Left renal cortex interstitium (tissue), 4 donors: ENCODE results near the gene EHBP1L1. TPM values are rescaled to one million over a fixed set of nuclear protein-coding genes. Genes with fewer than 3 reads are reported as not detected.

ENCODE experiments used
- DNase-seq, 4 donors: peaks; one replicate each; pipeline ENCODE4 v3.0.0-alpha.2; 2013; ENCODE audit warnings: low read depth in 4 of 4, low spot score in 2 of 4, missing footprints in 1 of 4
- polyA plus RNA-seq, 4 donors: library from polyadenylated mRNA; unstranded; fragments of 120-200 nt; gene quantifications; one replicate each; pipeline ENCODE4 v1.2.1, GENCODE V29; 2013; ENCODE audit not compliant: insufficient read length in 4 of 4

EHBP1L1 gene
- polyA plus RNA-seq, 4 donors: 9.4 to 23.3 (median 16.2) TPM

GRCh38 chr11:65576232-65576866 is 496 bp downstream of the EHBP1L1 start:
- DNase-seq: no peak

- no peak for DNase-seq
Measured at GRCh38 chr11:65576867-65577755, 1.3 kb downstream of the EHBP1L1 start.

GRCh38 chr11:65577756-65578109 is 1.9 kb downstream of the EHBP1L1 start:
- DNase-seq: no peak

- no peak for DNase-seq
Measured at GRCh38 chr11:65578134-65578533, 2.3 kb downstream of the EHBP1L1 start.

GRCh38 chr11:65578667-65579066 is 2.8 kb downstream of the EHBP1L1 start:
- no peak for DNase-seq

- no peak for DNase-seq
Measured at GRCh38 chr11:65579291-65579690, 3.4 kb downstream of the EHBP1L1 start.

GRCh38 chr11:65580031-65580692 is 4.3 kb downstream of the EHBP1L1 start:
- DNase-seq: no peak

- no peak for DNase-seq
Measured at GRCh38 chr11:65580756-65581155, 4.9 kb downstream of the EHBP1L1 start.

- DNase-seq: no peak
Measured at GRCh38 chr11:65581928-65582327, 6.1 kb downstream of the EHBP1L1 start.

- no peak for DNase-seq
Measured at GRCh38 chr11:65583589-65583988, 7.7 kb downstream of the EHBP1L1 start.

- no peak for DNase-seq
Measured at GRCh38 chr11:65584106-65584505, 8.3 kb downstream of the EHBP1L1 start.

- DNase-seq: no peak
Measured at GRCh38 chr11:65584723-65585171, 8.9 kb downstream of the EHBP1L1 start.

- DNase-seq: no peak
Measured at GRCh38 chr11:65585396-65586246, 9.8 kb downstream of the EHBP1L1 start.

GRCh38 chr11:65586247-65586630 is 10.4 kb downstream of the EHBP1L1 start:
- no peak for DNase-seq

- DNase-seq: no peak
Measured at GRCh38 chr11:65586676-65587075, 10.8 kb downstream of the EHBP1L1 start.

- no peak for DNase-seq
Measured at GRCh38 chr11:65588199-65589054, 12.6 kb downstream of the EHBP1L1 start.

GRCh38 chr11:65589444-65590239 is 13.8 kb downstream of the EHBP1L1 start:
- no peak for DNase-seq

- no peak for DNase-seq
Measured at GRCh38 chr11:65590240-65590738, 14.4 kb downstream of the EHBP1L1 start.
